AG08396 (cell line): Measurements from ENCODE around the gene AMHR2.

Experiments used
- DNase-seq: peaks from one replicate; pipeline ENCODE4 v3.0.0; 2012; ENCODE audit warnings: low spot score, mixed read lengths

AMHR2 gene

GRCh38 chr12:53453953-53454640, 30.4 kb downstream of the AMHR2 start:
- no peak for DNase-seq

- DNase-seq, result no peak
Observed at GRCh38 chr12:53454707-53455106, 31.1 kb downstream of the AMHR2 start.

GRCh38 chr12:53456654-53457366, 33.2 kb downstream of the AMHR2 start:
- no peak for DNase-seq

- no peak for DNase-seq
Observed at GRCh38 chr12:53459097-53459496, 35.4 kb downstream of the AMHR2 start.

GRCh38 chr12:53461059-53461458, 37.4 kb downstream of the AMHR2 start:
- DNase-seq, result no peak

- DNase-seq, result no peak
Observed at GRCh38 chr12:53461591-53461990, 37.9 kb downstream of the AMHR2 start.

GRCh38 chr12:53462935-53463334, 39.3 kb downstream of the AMHR2 start:
- no peak for DNase-seq

- no peak for DNase-seq
Observed at GRCh38 chr12:53463802-53464560, 40.3 kb downstream of the AMHR2 start.

GRCh38 chr12:53464685-53465418, 41.2 kb downstream of the AMHR2 start:
- DNase-seq, result no peak

- no peak for DNase-seq
Observed at GRCh38 chr12:53465679-53466078, 42.0 kb downstream of the AMHR2 start.

GRCh38 chr12:53466640-53467039, 43.0 kb downstream of the AMHR2 start:
- no peak for DNase-seq

- DNase-seq, result no peak
Observed at GRCh38 chr12:53467082-53467481, 43.4 kb downstream of the AMHR2 start.

GRCh38 chr12:53467880-53468279, 44.2 kb downstream of the AMHR2 start:
- no peak for DNase-seq

GRCh38 chr12:53468282-53468681, 44.6 kb downstream of the AMHR2 start:
- DNase-seq, result no peak

- no peak for DNase-seq
Observed at GRCh38 chr12:53472056-53472582, 48.5 kb downstream of the AMHR2 start.

- no peak for DNase-seq
Observed at GRCh38 chr12:53474077-53474476, 50.4 kb downstream of the AMHR2 start.

GRCh38 chr12:53474819-53475218, 51.2 kb downstream of the AMHR2 start:
- DNase-seq, result no peak

GRCh38 chr12:53476769-53477209, 53.1 kb downstream of the AMHR2 start:
- no peak for DNase-seq

- DNase-seq, result no peak
Observed at GRCh38 chr12:53478865-53479264, 55.2 kb downstream of the AMHR2 start.

- no peak for DNase-seq
Observed at GRCh38 chr12:53479331-53479730, 55.7 kb downstream of the AMHR2 start.

- no peak for DNase-seq
Observed at GRCh38 chr12:53480491-53481442, 57.1 kb downstream of the AMHR2 start.
